ENCODE measurements around the gene SYP.
"Not testable (repeated sequence)": the region's sequence is repeated elsewhere in the genome, so short reads cannot be mapped to it uniquely, and the experiment has no call there.

SYP gene

GRCh38 chrX:49165901-49166881 lies 33.8 kb downstream of the SYP start:
- peak; percentile 89 for DNase-seq

GRCh38 chrX:49164589-49165360 lies 35.2 kb downstream of the SYP start:
- DNase-seq = no peak

GRCh38 chrX:49163555-49164419 lies 36.2 kb downstream of the SYP start:
- DNase-seq = peak; percentile 45

GRCh38 chrX:49162620-49163019 lies 37.4 kb downstream of the SYP start, which contains the start of gene MAGIX:
Gene MAGIX, plus strand, starts transcription at chrX:49162758. Its CDS starts 132 bp downstream, at chrX:49162890.
- DNase-seq = no peak

DNA sequence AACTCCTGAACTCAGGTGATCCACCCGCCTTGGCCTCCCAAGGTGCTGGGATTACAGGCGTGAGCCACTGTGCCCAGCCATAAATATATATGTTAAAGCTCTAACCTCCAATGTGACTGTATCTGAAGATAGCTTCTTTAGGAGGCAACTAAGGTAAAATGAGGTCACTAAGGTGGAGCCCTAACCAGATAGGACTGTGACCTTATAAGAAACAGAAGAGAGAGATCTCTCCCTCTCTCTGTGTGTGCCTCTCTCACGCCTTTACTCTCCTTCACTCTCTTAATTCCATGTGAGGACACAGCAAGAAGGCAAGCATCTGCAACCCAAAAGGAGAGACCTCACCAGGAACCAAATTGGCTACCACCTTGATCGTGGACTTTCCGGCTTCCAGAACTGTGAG lies 38.4 kb downstream of the SYP start:
- DNase-seq = no peak

GRCh38 chrX:49160908-49161307 lies 39.1 kb downstream of the SYP start:
- DNase-seq = no peak

DNA sequence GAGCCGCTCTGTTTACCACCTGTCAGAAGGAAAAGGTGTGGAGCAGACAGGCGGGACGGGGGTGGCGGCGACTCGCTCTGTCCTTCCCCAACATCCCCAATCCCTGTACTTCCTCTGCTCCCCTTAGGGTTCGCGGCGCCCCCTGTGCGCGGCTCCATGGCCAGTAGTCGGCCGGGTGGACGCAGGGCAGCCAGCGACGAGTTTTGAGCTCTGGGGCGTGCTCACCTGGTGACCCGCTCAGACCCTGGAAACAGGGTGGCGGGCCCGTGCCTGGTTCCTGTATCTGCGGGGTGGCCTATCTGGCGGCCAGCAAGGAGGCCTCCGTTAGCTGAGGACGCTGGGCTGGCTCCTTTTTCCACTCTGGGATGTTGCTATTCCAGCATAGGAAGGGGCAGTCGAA lies 42.8 kb downstream of the SYP start:
- no peak for DNase-seq

DNA sequence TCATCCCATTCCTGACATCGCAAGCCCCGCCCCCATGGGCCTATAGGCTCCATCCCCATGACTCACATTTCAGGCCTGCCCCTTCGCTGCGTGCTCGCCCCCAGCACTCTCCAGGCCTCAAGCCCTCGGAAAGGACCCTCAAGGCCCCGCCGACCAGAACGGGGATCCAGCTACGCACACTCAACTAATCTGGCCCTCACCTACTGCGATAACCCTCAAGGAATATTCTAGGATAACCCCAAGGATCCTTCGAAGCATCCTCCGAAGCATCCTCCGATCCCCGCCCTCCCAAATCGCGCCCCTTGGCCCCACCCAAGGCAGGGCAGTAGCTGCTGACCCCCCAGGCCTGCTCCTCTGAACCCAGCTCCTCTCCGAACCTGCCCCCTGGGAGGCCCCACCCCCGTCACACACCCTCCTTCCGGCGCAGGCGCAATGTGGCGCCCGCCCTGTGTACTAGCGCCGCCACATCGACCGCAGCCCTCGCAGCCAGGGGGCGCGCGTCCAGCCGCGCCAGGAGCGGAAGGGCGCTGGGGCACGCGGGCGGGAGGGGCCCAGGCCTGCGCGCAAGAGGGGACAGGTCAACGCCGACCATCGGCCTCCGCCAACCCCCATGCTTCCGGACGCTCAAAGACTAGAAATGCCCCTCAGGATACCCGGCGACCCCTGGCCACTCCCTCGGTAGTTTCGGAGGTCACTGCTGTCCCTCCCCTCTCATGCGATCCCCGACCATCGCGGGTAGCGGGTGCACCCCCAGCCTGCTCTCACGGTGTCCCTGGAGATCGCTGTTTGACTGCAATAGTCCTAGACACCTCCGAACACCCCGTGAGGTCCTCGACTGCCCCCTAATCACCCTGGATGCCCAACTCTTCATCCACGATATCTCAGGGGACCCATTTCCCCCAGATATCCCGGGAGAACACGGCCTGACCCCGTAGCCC lies 43.8 kb downstream of the SYP start:
- peak; percentile 60 for DNase-seq

GRCh38 chrX:49155243-49155899 lies 44.6 kb downstream of the SYP start:
- peak; percentile 56 for DNase-seq

DNA sequence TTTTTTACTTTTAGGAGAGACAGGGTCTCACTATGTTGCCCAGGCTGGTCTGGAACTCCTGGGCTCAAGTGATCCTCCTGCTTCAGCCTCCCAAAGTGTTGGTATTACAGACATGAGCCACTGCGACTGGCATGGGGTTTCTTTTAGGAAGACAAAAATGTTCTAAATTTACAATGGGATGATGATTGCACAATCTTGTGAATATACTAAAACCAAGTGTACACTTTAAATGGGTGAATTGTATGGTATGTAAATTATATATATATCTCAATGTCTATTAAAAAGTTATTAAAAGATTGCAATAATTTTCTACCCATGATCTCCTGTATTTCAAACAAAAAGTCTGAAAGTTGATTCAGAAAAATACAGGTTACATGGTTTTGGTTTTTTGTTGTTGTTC lies 46.5 kb downstream of the SYP start:
- no peak for DNase-seq

DNA sequence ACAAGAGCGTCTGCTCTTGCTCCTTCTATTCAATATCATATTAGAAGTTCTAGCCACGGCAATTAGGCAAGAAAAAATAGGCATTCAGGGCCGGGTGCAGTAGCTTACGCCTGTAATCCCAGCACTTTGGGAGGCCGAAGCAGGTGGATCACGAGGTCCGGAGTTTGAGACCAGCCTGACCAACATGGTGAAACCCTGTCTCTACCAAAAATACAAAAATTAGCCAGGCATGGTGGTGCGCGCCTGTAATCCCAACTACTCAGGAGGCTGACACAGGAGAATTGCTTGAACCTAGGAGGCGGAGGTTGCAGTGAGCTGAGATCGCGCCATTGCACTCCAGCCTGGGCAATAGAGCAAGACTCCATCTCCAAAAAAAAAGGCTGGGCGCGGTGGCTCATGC lies 50.7 kb downstream of the SYP start:
- not testable (repeated sequence) for DNase-seq

GRCh38 chrX:49148390-49149100 lies 51.4 kb downstream of the SYP start:
- not testable (repeated sequence) for DNase-seq

DNA sequence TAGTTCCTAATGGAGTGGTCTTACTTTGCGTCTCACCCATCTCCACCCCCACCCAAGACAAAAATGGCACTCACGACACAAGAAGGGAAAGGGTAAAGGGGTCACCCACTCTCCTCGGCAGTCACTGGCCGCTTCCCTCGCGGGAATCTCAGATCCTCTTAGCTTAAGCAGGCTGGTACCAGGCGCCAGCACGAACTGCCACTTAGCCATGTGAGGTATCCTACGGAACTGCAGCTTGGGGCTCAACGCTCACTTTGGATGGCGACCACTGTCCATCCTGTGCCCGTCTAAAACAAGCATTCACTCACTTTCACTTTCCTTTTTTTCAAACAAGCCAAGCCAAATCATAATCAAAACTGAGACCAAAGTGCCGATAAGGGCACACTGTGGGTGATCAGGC lies 52.1 kb downstream of the SYP start:
- DNase-seq = no peak

DNA sequence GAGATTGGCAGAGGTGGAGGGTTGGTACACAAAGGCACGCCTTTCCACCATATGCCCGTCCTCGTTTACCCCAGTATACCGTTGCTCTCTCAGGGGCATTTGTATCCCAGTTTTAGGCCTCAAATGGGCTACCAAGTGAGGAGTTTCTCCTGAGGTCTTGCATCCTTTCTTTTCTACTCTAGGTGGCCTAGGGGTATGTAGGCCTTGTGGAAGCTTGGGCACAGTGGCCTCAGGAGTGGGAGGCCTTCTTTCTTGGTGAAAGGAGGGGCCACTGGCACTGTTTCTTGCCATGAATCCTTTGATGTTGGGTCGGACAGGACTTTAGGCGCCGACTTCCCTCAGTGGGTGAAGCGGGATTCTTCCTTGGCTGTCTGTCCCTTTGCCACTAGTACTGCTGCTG lies 52.7 kb downstream of the SYP start:
- DNase-seq = no peak

- DNase-seq = not testable (repeated sequence)
Observed at GRCh38 chrX:49143154-49143553, 56.8 kb downstream of the SYP start.

DNA sequence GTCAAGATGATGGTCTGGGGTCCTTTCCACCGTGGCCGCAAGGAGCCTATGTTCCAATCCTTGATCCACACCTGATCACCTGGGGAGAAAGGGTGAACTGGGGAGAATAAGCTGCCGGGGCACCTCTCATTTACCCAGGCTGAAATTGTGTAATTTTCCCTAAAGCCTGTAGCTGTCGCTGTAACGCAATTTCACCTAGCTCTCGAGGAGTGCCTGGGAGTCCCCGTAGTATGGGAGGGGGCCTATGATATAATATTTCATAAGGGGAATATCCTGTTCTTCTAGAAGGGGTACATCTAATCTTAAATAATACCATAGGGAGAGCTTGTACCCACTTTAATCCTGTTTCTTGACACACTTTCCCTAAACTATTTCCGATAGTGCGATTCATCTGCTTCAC lies 57.7 kb downstream of the SYP start:
- DNase-seq = not testable (repeated sequence)

DNA sequence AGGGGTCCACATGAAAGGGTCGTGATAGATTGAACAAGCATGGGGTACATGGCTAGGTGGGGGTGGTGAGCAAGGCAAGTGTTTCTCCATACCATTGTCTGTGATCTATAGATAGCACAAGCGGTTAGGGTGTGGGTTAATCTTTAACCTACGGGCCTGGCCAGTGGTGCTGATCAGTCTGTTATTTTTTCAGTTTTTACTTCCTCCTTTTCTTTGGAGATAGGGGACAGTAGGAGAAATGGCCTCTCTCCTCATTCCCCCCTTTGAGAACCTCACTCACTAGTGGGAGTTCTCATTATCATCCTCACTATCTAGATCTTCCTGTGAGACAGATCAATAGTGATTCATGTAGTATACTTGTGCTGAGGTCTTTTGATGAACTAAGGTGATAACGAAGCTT lies 60.3 kb downstream of the SYP start:
- DNase-seq = no peak
